HG03460 (cell line): ENCODE measurements around the gene BEX3.
"Not testable (repeated sequence)": the region's sequence is repeated elsewhere in the genome, so short reads cannot be mapped to it uniquely, and the experiment has no call there.

Experiments used
- ATAC-seq: cut with Tn5 transposase; IDR thresholded peaks from one replicate; pipeline ENCODE4 v1.9.1; 2021; ENCODE audit not compliant: unreplicated experiment

Gene BEX3

DNA sequence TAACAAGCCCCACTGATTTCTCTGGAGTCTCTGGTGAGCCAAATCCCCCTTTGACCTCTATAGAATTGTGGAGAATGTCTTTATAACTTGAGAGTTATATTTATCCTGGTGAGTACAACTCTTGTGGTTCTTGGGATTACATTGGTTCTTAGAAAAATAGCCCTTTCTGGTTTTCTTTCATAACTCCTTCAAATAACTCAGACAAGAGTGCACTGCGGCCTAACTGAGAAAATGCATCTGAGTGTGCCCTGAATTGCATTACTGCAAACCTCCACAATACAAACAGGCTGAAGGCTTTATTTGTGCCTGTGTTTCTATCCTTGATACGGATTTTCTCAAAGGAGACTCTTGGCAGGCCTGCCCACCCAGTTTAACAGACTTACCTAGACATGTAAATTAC lies 2.7 kb downstream of the BEX3 start:
- no peak for ATAC-seq

GRCh38 chrX:103382877-103383276 lies 6.5 kb downstream of the BEX3 start:
- ATAC-seq, result no peak

- ATAC-seq, result no peak
Measured at GRCh38 chrX:103384672-103385071, 8.3 kb downstream of the BEX3 start.

GRCh38 chrX:103385283-103385830 lies 9.0 kb downstream of the BEX3 start:
- not testable (repeated sequence) for ATAC-seq

- ATAC-seq, result no peak
Measured at GRCh38 chrX:103386332-103386731, 10.0 kb downstream of the BEX3 start.

DNA sequence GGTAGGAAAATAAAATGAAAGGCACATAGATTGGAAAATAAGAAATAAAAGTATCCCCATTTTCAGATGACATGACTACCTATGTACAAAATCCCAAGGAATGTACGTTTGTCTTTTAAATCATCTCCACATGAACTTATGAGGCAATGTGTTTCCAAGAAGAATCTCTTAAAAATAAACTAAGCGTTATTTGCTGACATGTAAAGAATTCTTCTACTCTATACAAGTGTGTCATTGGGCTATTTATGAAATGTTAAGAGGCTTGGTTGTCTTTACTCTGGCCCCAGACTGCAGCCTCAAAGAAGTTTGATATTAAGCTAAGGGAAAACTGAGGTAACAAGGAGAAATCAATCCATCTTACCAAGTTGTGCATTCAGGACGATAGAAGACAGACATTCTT lies 17.1 kb downstream of the BEX3 start:
- ATAC-seq, result no peak

GRCh38 chrX:103396186-103396585 lies 19.8 kb downstream of the BEX3 start:
- no peak for ATAC-seq

DNA sequence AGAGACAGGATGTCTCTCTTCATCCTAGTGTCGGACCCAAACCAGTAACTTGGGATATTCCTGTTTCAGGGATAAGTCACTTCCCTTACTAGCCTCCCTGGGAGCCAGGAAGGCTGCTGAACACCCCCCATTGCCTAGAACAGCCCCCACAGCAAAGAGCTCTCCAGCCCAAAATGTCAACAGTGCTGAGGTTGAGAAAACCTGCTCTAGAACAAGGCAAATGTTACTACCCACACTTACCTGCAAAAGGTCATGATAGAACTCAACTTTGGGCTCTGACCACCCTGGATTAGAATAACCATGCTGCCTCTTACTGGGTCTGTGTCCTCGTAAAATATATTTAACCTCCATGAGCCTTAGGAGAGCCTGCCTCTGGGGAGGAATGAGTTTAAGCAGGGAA lies 20.3 kb downstream of the BEX3 start:
- no peak for ATAC-seq

DNA sequence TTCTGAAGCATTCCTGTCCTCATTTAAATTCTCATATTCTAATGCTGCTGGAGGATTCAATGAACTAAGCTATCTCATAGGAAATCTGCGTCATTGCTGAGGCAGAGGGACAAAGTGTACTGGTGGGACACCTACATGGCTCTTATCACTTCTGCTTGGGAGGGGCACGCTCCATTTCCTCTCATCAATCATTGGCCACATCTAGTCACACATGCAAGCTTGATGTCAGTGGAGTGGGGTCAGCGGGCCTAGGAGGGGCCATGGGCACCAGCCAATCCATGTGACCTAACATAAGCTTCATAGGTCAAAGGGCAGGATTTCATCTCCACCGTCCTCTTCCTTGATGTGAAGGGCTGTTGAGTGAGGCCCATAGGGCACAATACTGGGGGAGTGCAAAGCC lies 21.4 kb downstream of the BEX3 start:
- ATAC-seq, result no peak

GRCh38 chrX:103398421-103398864 lies 22.1 kb downstream of the BEX3 start:
- ATAC-seq, result no peak

GRCh38 chrX:103399744-103400143 lies 23.4 kb downstream of the BEX3 start:
- ATAC-seq, result no peak

GRCh38 chrX:103400931-103401330 lies 24.6 kb downstream of the BEX3 start:
- no peak for ATAC-seq

GRCh38 chrX:103404231-103405008 lies 28.1 kb downstream of the BEX3 start:
- peak; percentile 96 for ATAC-seq

DNA sequence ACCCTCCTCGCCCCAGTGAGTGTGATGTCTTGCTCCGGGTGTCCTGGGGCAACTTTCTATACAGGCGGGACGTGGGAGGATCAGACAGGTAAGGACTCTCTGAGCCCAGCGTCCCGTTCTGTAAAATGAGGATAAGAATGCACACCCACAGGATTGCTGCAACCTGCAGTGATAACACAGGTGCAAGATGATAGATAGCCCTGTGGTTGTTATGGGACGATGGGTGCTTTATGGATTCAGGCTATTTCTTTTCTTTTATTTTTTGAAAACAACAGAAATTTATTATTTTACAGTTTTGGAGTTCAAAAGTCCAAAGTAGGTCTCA lies 28.6 kb downstream of the BEX3 start:
- peak; percentile 30 for ATAC-seq

- ATAC-seq, result no peak
Measured at GRCh38 chrX:103406256-103406655, 29.9 kb downstream of the BEX3 start.

- ATAC-seq, result no peak
Measured at GRCh38 chrX:103407776-103408175, 31.4 kb downstream of the BEX3 start.

DNA sequence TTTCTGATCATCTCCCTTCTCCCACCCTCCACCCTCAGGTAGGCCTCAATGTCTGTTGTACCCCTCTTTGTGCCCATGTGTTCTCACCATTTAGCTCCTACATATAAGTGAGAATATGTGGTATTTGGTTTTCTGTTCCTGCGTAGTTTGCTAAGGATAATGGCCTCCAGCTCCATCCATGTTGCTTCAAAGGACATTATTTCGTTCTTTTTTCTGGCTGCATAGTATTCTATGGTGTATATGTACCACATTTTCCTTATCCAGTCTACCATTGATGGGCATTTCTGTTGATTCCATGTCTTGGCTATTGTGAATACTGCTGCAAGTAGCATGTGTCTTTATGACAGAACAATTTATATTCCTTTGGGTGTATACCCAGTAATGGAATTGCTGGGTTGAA lies 35.4 kb downstream of the BEX3 start:
- ATAC-seq, result not testable (repeated sequence)

DNA sequence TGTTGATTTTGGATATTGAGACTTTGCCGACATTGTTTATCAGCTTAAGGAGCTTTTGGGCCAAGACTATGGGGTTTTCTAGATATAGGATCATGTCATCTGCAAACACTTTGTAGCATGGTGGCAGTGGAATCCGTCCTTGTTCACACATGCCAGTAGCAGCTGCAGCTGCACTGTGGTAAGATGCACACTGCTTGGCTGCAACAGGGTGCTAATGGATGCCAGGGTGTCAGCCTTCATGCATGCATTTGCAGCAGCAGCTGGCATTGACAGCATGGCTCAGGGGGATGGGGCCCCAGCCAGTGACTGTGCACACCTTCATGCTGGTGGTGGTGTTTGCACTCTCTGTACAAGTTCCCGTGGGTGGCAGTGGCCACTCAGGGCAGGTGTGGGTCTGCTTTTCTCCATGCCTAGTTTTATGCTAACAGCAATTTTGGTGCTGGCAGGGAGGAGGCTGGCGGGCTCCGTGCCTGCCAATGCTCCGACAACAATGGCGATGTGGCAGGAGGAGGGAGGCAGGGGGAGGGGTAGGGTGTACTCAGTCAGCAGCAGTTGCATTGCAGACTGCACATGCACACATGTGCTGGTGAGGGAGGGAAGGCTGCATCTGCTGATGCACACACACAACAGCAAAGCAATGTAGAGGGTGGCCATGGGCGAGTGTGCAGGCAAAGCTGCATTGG lies 37.5 kb downstream of the BEX3 start:
- no peak for ATAC-seq

DNA sequence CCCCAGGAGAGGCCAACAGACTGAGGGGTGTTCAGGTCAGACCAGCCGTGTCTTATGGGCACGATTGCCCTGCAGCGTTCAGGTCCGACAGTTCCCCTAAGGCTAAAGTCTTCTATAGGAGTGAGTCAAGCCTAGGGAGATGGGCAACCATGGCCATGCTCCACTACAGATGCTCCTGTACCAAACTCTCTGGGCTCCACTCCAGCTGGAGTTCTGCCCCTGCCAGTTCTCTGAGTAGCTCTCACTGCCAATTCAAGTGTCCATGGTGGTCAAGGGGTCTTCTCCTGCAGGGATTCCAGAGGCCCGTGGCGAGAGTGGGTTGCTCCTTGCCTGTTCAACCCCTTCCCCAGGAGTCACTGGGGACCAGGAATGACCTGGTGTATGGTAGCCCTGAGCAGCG lies 38.2 kb downstream of the BEX3 start:
- ATAC-seq, result no peak

DNA sequence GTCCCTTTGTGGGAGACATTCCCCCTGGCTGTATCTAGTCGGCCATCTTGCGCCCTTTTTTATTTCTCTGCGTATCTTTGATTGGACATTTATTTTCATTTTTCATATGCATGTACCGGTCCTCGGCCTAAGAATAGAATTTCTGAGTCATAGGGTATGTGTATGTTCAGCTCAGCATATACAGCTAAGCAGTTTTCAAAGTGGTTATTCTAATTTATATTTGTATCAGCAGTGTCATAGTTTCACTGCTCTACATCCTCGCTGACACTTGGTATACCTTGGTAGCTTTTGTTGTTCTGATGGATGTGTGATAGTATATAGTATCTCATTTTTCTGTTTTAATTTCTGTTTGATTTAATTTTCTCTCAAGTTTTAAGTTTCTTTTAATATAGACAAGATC lies 38.7 kb downstream of the BEX3 start:
- ATAC-seq, result no peak

- ATAC-seq, result no peak
Measured at GRCh38 chrX:103415528-103415927, 39.2 kb downstream of the BEX3 start.

GRCh38 chrX:103417370-103417769 lies 41.0 kb downstream of the BEX3 start:
- no peak for ATAC-seq
